ENCODE results near the gene EIF2B5. TPM values are rescaled to one million over a fixed set of nuclear protein-coding genes. Genes with fewer than 3 reads are reported as not detected.
"Not testable (repeated sequence)": the region's sequence is repeated elsewhere in the genome, so short reads cannot be mapped to it uniquely, and the experiment has no call there.

The EIF2B5 gene
- polyA plus RNA-seq, 4 donors = 47.2 to 49.4 (median 48.1) TPM

GRCh38 chr3:184145111-184145524 lies 10.0 kb downstream of the EIF2B5 start:
- DNase-seq (ENCODE audit: low read depth in 4 of 4, low spot score in 3 of 4) = no peak

- DNase-seq (ENCODE audit: low read depth in 4 of 4, low spot score in 3 of 4) = no peak
These were observed 10.7 kb downstream of the EIF2B5 start for GRCh38 chr3:184145751-184146270.

- DNase-seq (ENCODE audit: low read depth in 4 of 4, low spot score in 3 of 4) = no peak
These were observed 12.9 kb downstream of the EIF2B5 start for GRCh38 chr3:184148076-184148475.

DNA sequence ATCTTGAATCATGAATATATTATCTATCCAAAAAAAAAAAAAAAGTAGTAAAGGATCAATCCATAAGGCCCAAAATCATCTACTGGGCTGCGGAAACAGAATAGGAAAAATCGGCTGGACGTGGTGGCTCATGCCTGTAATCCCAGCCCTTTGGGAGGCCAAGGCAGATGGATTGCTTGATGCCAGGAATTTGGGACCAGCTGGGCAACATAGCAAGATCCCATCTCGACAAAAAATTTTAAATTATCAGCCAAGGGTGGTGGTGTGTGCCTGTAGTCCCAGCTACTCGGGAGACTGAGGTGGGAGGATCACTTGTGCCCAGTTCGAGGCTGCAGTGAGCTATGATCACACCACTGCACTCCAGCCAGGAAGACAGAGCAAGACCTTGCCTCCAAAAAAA lies 14.0 kb downstream of the EIF2B5 start:
- DNase-seq (ENCODE audit: low read depth in 4 of 4, low spot score in 3 of 4) = no peak

DNA sequence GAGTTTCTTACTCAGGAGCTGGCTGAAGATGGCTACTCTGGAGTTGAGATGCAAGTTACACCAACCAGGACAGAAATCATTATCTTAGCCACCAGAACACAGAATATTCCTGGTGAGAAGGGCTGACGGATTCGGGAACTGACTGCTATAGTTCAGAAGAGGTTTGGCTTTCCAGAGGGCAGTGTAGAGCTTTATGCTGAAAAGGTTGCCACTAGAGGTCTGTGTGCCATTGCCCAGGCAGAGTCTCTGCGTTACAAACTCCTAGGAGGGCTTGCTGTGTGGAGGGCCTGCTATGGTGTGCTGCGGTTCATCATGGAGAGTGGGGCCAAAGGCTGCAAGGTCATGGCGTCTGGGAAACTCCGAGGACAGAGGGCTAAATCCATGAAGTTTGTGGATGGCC lies 14.6 kb downstream of the EIF2B5 start:
- DNase-seq (ENCODE audit: low read depth in 4 of 4, low spot score in 3 of 4) = not testable (repeated sequence)

DNA sequence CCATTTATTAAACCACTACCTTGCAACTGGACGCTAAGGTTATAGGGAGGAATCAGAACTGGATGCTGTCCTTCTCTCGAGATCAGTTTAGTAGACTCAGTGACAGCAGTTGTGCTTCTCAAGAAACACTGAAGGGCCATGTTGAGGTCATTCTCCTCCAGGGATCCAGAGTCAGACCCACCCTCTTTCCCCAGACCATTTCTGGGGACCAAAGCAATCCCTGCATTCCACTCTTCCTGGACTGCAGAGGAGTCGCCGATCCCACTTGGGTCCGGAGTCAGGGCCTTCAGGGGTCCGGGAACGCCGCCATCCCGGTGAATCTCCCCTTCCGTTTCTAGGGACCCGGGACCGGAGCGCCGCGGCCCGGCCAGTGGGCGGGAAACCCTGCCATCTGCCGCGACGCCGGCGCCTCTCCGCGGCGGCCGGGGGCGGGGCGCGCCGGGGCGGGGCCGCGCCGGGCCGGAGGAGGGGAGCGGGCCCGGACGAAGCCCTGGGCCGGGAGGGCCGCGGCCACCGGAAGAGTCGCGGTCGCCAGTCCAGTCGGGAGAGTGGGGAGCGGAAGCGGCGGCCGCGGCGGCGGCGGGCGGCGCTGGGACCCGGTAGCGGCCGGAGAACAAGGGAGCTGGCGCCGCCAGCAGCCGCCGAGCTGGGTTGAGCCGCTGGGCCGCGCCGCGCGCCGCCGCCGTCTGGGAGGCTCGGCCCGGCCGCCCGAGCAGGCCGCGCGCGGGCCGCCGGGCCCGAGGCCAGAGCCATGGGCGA lies 19.9 kb downstream of the EIF2B5 start, which contains the start of gene DVL3:
DVL3 (plus strand) TSS at position 493 of the 759 bp plus-strand sequence; CDS start at position 752, 259 bp downstream.
- DNase-seq (ENCODE audit: low read depth in 4 of 4, low spot score in 3 of 4) = peak in 1 of 4 donors; percentile 44

DNA sequence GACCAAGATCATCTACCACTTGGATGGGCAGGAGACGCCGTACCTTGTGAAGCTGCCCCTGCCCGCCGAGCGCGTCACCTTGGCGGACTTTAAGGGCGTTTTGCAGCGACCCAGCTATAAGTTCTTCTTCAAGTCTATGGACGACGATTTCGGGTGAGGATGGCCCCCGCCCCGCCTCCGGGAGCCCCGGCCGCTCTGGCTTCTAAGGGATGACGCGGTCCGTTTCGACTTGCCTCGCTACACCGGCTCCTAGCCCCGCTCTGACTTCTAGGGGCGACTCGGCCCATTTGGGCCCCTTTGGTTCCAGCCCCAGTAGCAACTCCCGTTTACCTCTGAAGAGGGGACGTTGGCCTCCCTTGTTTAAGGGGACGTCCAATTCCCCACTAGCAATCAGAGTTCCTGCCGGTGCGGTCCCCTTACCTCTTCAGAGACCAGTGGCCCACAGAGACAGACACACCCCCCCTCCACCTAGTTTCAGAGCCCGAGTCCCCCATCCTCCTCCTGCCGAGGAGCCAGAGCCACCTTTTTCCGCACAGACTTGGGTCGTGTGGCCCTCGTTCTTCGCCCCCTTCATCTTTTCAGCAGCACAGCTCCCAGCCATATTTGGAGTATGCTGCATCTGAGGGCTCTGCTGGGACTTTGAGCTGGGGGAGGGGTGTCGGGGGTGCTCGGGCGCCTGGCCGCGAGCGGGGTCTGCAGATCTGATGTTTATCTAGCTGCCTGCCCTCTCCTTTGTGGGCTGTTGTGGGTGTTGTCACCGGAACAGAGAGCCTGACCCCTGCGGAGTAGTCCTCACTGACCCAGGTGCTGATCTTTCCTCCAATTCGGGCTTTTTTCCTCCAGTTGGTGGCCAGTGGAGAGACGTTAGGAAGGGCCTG lies 20.7 kb downstream of the EIF2B5 start:
- no peak for DNase-seq (ENCODE audit: low read depth in 4 of 4, low spot score in 3 of 4)

DNA sequence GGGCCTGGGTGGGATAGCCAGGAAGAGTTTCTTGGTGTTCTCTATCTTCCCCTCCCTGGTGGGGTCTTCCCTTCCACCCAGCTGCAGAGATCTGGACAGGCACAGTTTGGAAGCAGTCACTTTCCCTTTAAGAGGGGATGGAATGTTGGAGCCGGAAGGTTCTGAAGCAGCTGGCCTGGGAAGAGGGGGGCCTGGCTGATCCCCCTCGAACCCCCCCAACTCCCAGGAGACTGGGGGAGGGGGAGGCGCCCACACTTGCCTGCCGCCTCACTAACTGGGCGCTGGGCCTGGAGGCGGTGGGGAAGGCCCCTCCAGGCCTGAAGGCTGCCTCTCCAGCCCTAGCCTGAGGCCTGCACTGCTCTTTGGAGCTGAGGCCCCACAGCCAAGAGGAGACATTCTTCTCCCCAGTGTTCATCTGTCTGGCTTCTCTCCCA lies 21.4 kb downstream of the EIF2B5 start:
- DNase-seq (ENCODE audit: low read depth in 4 of 4, low spot score in 3 of 4) = peak in 1 of 4 donors; percentile 59

DNA sequence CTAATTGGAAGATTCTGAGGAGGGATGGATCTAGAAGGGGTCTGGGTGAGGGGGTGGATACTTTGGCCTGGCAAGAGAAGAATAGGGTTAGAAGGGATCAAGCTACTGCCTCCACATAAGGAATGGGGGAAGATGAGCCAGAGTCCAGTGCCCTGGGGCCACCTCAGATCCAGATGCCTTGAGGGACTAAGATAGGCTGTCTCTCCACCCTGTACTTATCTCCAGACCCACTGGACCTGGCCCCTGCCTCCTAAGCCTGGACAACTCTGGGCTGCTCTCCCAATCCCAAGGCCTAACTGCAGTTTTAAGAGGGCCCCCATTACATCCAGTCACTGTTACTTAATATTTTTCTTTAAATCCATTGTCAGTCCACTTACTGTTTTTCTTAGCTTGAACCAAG lies 22.0 kb downstream of the EIF2B5 start:
- no peak for DNase-seq (ENCODE audit: low read depth in 4 of 4, low spot score in 3 of 4)

DNA sequence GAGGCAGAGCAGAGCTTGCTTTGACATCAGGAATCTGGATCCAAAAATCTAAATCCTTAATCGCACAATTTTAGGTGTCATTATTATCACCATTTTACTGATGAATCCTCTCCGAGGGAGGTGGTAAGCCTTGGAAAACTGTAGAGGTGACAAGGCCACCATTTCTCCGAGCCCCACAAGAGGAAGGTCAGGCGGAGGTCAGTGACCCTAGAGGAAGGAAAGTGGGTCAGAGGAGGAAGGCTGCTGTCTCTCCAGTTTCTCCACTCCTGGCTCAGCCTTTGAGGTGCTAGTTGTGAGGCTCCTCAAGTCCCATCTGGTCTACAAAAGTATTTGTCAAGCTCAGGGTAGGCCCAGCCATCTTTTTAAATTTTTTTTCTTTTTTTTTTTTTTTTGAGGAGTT lies 23.2 kb downstream of the EIF2B5 start:
- DNase-seq (ENCODE audit: low read depth in 4 of 4, low spot score in 3 of 4) = no peak

DNA sequence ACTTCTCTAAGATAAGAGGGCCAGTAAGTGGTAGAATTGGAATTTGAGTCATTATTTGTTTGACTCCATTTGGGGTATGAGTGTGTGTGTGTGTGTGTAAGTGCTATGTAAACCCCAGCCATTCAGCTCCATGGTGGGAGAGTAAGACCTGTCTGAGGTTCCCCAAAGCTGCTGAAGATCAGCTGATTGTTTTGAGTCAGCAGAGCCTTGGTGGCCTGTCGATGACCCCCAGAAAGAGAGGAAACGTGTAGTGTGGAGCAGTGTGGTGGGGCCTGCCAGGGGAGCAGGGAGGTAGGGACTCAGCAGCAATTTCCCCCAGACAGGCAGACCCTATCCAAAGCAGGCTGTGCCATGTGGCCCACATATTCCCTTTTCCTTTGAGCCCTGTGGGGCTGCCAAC lies 25.3 kb downstream of the EIF2B5 start:
- DNase-seq (ENCODE audit: low read depth in 4 of 4, low spot score in 3 of 4) = no peak

- DNase-seq (ENCODE audit: low read depth in 4 of 4, low spot score in 3 of 4) = not testable (repeated sequence)
These were observed 27.5 kb downstream of the EIF2B5 start for GRCh38 chr3:184162571-184163070.

DNA sequence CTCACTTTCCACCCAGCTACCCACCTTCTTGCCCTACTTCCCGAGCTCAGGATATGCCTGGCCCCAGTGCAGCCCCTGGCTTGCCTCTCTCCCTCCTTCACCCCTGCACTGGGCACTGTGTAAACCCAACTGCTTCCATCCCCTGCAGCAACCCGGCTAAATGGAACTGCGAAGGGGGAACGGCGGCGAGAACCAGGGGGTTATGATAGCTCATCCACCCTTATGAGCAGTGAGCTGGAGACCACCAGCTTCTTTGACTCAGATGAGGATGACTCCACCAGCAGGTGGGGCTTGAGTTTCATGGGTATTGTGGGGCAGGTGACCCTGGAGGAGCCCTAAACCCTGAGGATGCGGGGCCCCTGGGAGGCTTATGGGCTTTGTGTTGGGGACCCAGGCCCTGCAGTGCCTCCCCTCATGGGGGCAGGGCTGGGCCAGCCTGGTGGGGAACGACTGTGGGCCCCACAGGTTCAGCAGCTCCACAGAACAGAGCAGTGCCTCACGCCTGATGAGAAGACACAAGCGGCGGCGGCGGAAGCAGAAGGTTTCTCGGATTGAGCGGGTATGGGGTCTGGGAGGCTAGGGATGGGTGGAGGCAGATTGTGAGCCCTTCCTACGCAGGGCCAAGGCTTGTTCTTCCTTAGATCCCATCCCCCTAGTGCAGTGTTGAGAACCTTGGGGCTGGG lies 29.6 kb downstream of the EIF2B5 start:
- DNase-seq (ENCODE audit: low read depth in 4 of 4, low spot score in 3 of 4) = no peak

DNA sequence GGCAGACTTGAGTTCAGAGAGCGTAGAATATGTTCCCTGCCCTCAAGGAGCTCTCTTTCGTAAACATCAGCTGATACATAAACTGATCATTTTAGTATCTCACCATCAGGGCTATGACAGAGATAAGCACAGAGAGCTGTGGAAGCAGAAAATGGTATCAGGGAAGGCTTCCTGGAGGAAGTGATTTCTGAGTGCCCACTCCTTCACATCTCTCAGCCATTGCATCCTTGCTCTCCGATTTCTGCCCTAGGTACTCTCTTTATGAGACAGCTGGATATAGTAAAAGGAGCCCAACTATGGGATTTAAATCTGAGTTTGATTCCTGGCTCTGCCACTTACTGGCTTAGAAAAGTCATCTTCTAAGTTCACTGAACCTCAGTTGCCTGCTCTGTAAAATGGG lies 30.4 kb downstream of the EIF2B5 start:
- no peak for DNase-seq (ENCODE audit: low read depth in 4 of 4, low spot score in 3 of 4)

DNA sequence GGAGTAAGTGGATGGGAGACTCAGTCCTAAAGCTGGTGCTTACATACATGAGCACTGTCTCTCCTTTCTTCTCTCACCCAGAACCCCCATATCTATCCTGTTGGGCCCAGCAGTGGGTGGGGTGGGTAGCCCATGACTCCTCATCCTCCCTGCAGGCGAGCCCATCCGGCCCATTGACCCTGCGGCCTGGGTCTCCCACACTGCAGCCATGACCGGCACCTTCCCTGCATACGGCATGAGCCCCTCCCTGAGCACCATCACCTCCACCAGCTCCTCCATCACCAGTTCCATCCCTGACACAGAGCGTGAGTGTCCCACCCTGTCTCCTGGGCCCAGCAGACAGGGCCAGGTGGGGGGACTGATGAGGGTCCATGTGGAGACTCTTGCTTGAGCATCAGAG lies 31.5 kb downstream of the EIF2B5 start:
- DNase-seq (ENCODE audit: low read depth in 4 of 4, low spot score in 3 of 4) = no peak

DNA sequence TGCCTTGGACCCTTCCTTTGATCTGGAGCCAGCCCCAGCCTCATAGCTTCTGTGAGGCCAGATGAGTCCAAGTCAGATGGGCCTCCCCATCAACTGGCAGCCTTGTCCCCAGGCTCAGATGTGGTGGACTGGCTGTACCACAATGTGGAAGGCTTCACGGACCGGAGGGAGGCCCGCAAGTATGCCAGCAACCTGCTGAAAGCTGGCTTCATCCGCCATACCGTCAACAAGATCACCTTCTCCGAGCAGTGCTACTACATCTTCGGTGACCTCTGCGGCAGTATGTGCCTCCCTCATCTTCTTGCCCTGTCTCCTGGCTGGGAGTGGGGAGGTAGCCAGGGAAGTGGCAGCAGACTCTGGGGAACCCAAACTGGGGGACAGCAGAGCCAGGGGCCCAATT lies 32.6 kb downstream of the EIF2B5 start:
- DNase-seq (ENCODE audit: low read depth in 4 of 4, low spot score in 3 of 4) = no peak

DNA sequence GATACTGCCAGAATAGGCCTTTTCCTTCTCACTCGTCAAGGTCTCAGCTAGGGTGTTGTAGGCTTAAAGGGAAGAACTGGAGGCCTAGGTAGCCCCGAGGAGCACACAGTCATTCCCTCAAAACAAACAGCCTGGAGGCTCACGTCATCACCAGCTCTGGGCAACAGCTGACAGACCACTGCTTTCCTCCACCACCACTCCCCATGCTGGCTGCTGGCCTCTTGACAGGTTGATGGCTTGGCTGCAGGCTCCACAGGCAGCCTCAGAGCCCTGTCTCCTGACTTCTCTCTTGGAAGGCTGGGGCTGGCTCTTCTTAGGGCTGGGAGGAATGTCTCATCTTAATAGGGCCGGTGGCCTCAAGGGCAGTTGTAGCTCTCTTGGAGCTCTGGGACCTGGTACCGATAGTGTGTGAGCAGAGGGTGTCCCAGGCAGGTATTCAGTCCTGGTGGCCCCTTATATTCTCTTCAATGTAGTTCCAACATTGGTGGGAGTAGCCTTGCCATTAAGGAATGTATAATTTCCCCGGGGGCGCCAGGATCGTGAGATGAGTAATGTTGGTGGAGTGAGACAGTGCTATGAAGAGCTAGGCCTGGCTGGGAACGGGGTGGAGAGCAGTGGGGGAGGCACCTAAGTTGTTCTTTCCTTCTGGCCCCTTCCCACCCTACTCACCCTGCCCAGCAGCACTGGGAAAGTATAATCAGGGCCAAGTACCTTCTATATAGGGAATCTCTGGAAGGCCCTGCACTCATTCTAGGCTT lies 33.4 kb downstream of the EIF2B5 start:
- no peak for DNase-seq (ENCODE audit: low read depth in 4 of 4, low spot score in 3 of 4)

DNA sequence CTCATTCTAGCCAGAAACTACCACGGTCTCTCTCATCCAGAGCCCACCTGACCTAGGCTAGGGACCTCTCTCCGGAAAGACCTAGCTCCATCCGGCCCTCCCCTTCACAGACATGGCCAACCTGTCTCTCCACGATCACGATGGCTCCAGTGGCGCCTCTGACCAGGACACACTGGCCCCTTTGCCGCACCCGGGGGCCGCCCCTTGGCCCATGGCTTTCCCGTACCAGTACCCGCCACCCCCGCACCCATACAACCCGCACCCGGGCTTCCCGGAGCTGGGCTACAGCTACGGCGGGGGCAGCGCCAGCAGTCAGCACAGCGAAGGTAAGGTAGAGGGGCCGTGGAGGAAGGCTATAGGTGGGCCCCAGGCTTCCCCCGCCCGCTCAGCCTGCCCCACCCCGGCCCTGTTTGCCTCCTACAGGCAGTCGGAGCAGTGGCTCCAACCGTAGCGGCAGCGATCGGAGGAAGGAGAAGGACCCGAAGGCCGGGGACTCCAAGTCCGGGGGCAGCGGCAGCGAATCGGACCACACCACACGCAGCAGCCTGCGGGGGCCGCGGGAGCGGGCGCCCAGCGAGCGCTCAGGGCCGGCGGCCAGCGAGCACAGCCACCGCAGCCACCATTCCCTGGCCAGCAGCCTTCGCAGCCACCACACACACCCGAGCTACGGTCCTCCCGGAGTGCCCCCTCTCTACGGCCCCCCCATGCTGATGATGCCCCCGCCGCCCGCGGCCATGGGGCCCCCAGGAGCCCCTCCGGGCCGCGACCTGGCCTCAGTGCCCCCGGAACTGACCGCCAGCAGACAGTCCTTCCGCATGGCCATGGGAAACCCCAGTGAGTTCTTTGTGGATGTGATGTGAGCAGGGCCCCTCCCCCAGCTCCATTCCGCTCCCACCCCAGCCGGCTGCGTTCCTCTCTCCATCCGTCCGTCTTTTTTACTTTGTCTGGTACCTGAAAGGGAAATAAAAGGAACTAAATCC lies 35.0 kb downstream of the EIF2B5 start:
- DNase-seq (ENCODE audit: low read depth in 4 of 4, low spot score in 3 of 4) = no peak

- DNase-seq (ENCODE audit: low read depth in 4 of 4, low spot score in 3 of 4) = no peak
These were observed 36.4 kb downstream of the EIF2B5 start for GRCh38 chr3:184171562-184171961.
